BLaER1 treated with 17β-estradiol and CSF1 and Interleukin-3, amounts not matched to agents 10 nM and 100 nM (cell line): Measurements from ENCODE around the gene PRKCA.
A peak's percentile ranks its signal among the peaks of the same experiment; 100 is the strongest.
"Not testable (repeated sequence)": the region's sequence is repeated elsewhere in the genome, so short reads cannot be mapped to it uniquely, and the experiment has no call there.

Experiments
- H3K27ac ChIP-seq, 11 experiments: shearing (Covaris generic); formaldehyde crosslinking; 2 replicates each; pipeline ENCODE4 v1.8.1; 2022
- H3K27me3 ChIP-seq, 11 experiments: shearing (Covaris generic); formaldehyde crosslinking; 2 replicates each; pipeline ENCODE4 v1.8.1; 2022
- H3K36me3 ChIP-seq, 11 experiments: shearing (Covaris generic); formaldehyde crosslinking; 2 replicates each; pipeline ENCODE4 v1.8.1; 2022
- H3K4me1 ChIP-seq, 10 experiments: shearing (Covaris generic); formaldehyde crosslinking; 2 replicates each; pipeline ENCODE4 v1.8.1; 2022
- H3K4me2 ChIP-seq, 11 experiments: shearing (Covaris generic); formaldehyde crosslinking; 2 replicates each; pipeline ENCODE4 v1.8.1; 2022
- H3K4me3 ChIP-seq, 10 experiments: shearing (Covaris generic); formaldehyde crosslinking; 2 replicates each; pipeline ENCODE4 v1.8.1; 2022
- H3K9ac ChIP-seq, 11 experiments: shearing (Covaris generic); formaldehyde crosslinking; 2 replicates each; pipeline ENCODE4 v1.8.1; 2022
- H3K9me3 ChIP-seq, 11 experiments: shearing (Covaris generic); formaldehyde crosslinking; replicated peaks in 1 of 11; 2 replicates each; pipeline ENCODE4 v1.8.1; 2022
- H4K20me1 ChIP-seq, 11 experiments: shearing (Covaris generic); formaldehyde crosslinking; 2 replicates each; pipeline ENCODE4 v1.8.1; 2022
- Cebpa-rat ChIP-seq, 11 experiments: shearing (Covaris generic); IDR thresholded peaks; 2 replicates each; pipeline ENCODE4 v1.8.1; 2022

Gene PRKCA

GRCh38 chr17:66706851-66707450, 404.5 kb downstream of the PRKCA start:
- Histone ChIP-seq H4K20me1 (no peaks in the 10 kb centered on the region), H3K36me3 (peaks cover 0 to 63% (median 0%) of the 10 kb centered on the region in 11 experiments; a peak in 4 of 22 replicates), H3K27ac (no peak overlapping the region), H3K4me3 (no peak overlapping the region), H3K9ac (no peak overlapping the region), H3K4me2 (peak overlapping the region in 1 of 11 experiments; percentile 52; a peak in 1 of 22 replicates), H3K9me3 (no peaks in the 10 kb centered on the region), H3K27me3 (no peaks in the 10 kb centered on the region), H3K4me1 (peaks cover 4 to 32% (median 19%) of the 10 kb centered on the region in 10 experiments; a peak in 16 of 20 replicates)
- TF ChIP-seq Cebpa-rat (IDR thresholded peaks at IDR 0.05): no peak

DNA sequence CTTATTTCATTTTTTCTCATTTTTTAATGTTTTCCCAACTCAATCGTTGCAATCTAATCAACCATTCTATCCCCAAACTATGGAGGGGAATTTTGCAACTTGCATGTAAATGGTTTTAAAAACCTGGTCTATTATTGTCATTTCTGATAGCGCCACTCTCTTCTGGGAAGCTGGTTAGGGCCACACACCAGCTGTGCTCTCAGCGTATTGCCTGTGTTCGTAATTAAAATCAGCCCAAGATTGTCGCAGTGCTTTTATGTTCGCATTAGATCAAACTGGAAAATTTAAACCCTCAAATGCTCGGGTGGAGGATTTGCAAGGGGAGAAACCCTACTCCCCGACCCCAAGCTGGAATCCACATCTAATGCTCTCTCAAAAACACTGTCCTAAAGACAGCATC, 409.0 kb downstream of the PRKCA start:
- Histone ChIP-seq H3K36me3 (peaks cover 0 to 89% (median 0%) of the 10 kb centered on the region in 11 experiments; a peak in 4 of 22 replicates), H3K9ac (no peak overlapping the region), H3K27me3 (no peaks in the 10 kb centered on the region), H3K4me2 (peak overlapping the region in 2 of 11 experiments; percentile 3 to 10; a peak in 2 of 22 replicates), H3K4me3 (no peak overlapping the region), H3K4me1 (peaks cover 0 to 43% (median 12%) of the 10 kb centered on the region in 10 experiments; a peak in 11 of 20 replicates), H3K27ac (no peak overlapping the region), H3K9me3 (no peaks in the 10 kb centered on the region), H4K20me1 (peaks cover 0 to 26% (median 0%) of the 10 kb centered on the region in 11 experiments; a peak in 4 of 22 replicates)
- no peak for TF ChIP-seq Cebpa-rat (IDR thresholded peaks at IDR 0.05)

DNA sequence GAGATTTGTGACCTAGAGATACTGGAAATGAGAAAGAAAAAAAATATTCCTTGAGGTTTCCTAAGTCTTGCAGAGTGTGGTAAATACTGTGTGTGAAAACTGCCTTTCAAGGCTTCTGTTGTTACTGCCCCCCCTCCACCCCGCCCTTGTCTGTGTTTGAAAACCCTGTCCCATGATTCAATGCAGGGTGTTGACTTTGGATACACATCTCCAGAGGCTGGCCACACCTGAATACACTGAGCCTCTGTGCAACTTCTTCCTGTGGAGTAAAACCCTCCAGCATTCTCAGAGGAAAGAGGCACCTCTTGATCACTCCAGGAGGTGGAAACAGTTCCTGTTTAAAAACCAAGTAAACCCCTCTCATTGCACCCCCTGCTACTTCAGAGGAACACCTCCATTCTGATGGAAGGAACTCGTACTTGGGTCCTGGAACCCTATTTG, 409.5 kb downstream of the PRKCA start:
- Histone ChIP-seq H3K36me3 (peaks cover 0 to 90% (median 0%) of the 10 kb centered on the region in 11 experiments; a peak in 4 of 22 replicates), H3K9ac (no peak overlapping the region), H3K4me2 (peak overlapping the region in 2 of 11 experiments; percentile 3 to 19; a peak in 3 of 22 replicates), H4K20me1 (peaks cover 0 to 32% (median 0%) of the 10 kb centered on the region in 11 experiments; a peak in 4 of 22 replicates), H3K27me3 (no peaks in the 10 kb centered on the region), H3K4me3 (no peak overlapping the region), H3K27ac (no peak overlapping the region), H3K4me1 (peaks cover 0 to 44% (median 15%) of the 10 kb centered on the region in 10 experiments; a peak in 14 of 20 replicates), H3K9me3 (no peaks in the 10 kb centered on the region)
- no peak for TF ChIP-seq Cebpa-rat (IDR thresholded peaks at IDR 0.05)

GRCh38 chr17:66712453-66712852, 410.0 kb downstream of the PRKCA start:
- no peaks in the 10 kb centered on the region for H3K27me3 ChIP-seq
- H3K27ac ChIP-seq: no peak overlapping the region
- no peak overlapping the region for H3K9ac ChIP-seq
- H3K36me3 ChIP-seq: peaks cover 0 to 90% (median 0%) of the 10 kb centered on the region in 11 experiments; a peak in 4 of 22 replicates
- TF ChIP-seq Cebpa-rat (IDR thresholded peaks at IDR 0.05): no peak
- H3K4me2 ChIP-seq: peak overlapping the region in 1 of 11 experiments; percentile 3; a peak in 1 of 22 replicates
- H4K20me1 ChIP-seq: peaks cover 0 to 37% (median 0%) of the 10 kb centered on the region in 11 experiments; a peak in 4 of 22 replicates
- H3K4me1 ChIP-seq: peaks cover 0 to 50% (median 21%) of the 10 kb centered on the region in 10 experiments; a peak in 16 of 20 replicates
- no peak overlapping the region for H3K4me3 ChIP-seq
- no peaks in the 10 kb centered on the region for H3K9me3 ChIP-seq

GRCh38 chr17:66713021-66713532, 410.7 kb downstream of the PRKCA start:
- not testable (repeated sequence) for H3K27ac ChIP-seq, H3K9ac ChIP-seq, H3K4me3 ChIP-seq, H3K9me3 ChIP-seq, H3K27me3 ChIP-seq
- Histone ChIP-seq H3K4me2 (peak overlapping the region in 1 of 11 experiments; percentile 11; a peak in 1 of 22 replicates), H3K4me1 (peaks cover 0 to 56% (median 27%) of the 10 kb centered on the region in 10 experiments; a peak in 16 of 20 replicates), H4K20me1 (peaks cover 0 to 43% (median 0%) of the 10 kb centered on the region in 11 experiments; a peak in 4 of 22 replicates), H3K36me3 (peaks cover 0 to 90% (median 0%) of the 10 kb centered on the region in 11 experiments; a peak in 4 of 22 replicates)

- Histone ChIP-seq H3K9ac (no peak overlapping the region), H3K4me3 (no peak overlapping the region), H3K9me3 (no peaks in the 10 kb centered on the region), H4K20me1 (peaks cover 0 to 44% (median 0%) of the 10 kb centered on the region in 11 experiments; a peak in 4 of 22 replicates), H3K4me2 (peak overlapping the region in 2 of 11 experiments; percentile 8 to 11; a peak in 1 of 22 replicates), H3K27me3 (no peaks in the 10 kb centered on the region), H3K36me3 (peaks cover 0 to 93% (median 0%) of the 10 kb centered on the region in 11 experiments; a peak in 4 of 22 replicates), H3K4me1 (peaks cover 0 to 57% (median 29%) of the 10 kb centered on the region in 10 experiments; a peak in 16 of 20 replicates), H3K27ac (no peak overlapping the region)
- TF ChIP-seq Cebpa-rat (IDR thresholded peaks at IDR 0.05): no peak
Observed at GRCh38 chr17:66713533-66714042, 411.2 kb downstream of the PRKCA start.

DNA sequence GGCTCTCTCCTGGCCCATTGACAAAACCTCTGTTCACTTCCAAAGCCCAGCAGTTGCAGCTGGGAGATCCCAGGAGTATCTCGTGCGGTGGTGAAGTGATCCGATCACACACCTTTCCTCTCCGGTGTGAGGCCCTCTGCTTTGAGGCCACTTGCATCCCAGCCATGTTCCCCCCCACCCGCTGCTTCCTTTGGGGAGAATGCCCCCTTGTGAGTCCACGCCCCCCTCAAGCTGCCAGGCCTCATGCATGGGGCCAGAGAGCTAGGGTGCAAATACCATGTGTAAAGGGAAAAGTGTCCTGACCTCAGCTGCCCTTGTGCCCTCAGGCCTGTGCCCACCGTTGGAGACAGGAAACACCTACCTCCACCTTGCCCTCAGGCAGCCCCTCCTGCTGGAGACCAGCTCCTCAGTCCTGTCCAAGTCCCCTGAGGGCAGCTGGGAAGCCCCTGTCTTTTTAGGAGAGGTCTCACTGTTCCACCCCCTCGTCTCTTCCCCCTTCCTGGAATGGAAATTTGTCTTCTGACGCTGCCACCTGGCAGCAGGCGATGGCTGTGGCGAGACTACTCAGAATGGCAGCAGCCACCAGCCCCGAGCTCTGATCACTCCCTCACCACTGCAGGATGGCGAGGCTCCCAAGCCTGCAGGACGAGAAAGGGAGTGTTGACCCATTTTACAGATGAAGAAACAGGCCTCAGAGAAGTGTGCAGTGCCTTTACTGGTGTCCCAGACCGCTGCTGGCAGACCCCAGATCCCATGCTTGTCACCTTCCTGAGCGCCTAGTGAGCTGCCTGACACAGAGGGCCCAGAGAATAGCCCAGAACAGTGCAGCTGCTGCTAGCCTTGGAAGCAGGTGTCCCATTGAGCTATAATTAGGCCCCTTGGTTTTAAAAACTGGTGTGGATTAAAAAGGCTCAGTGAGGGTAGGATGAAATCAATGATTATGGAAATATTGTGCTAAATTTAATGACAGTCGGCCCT, 411.9 kb downstream of the PRKCA start:
- Histone ChIP-seq H3K4me1 (peaks cover 0 to 57% (median 29%) of the 10 kb centered on the region in 10 experiments; a peak in 16 of 20 replicates), H3K9ac (no peak overlapping the region), H3K4me3 (no peak overlapping the region), H3K4me2 (peak overlapping the region in 1 of 11 experiments; percentile 8; a peak in 1 of 22 replicates), H4K20me1 (peaks cover 0 to 44% (median 0%) of the 10 kb centered on the region in 11 experiments; a peak in 4 of 22 replicates), H3K27ac (no peak overlapping the region), H3K27me3 (no peaks in the 10 kb centered on the region), H3K9me3 (no peaks in the 10 kb centered on the region), H3K36me3 (peaks cover 0 to 94% (median 0%) of the 10 kb centered on the region in 11 experiments; a peak in 4 of 22 replicates)
- TF ChIP-seq Cebpa-rat (IDR thresholded peaks at IDR 0.05): no peak

- TF ChIP-seq Cebpa-rat (IDR thresholded peaks at IDR 0.05): no peak
- no peaks in the 10 kb centered on the region for H3K27me3 ChIP-seq
- H3K9ac ChIP-seq: no peak overlapping the region
- no peak overlapping the region for H3K4me3 ChIP-seq
- H3K36me3 ChIP-seq: peaks cover 0 to 91% (median 0%) of the 10 kb centered on the region in 11 experiments; a peak in 4 of 22 replicates
- H3K4me2 ChIP-seq: no peak overlapping the region; a peak in 1 of 22 replicates
- H3K4me1 ChIP-seq: peaks cover 0 to 57% (median 29%) of the 10 kb centered on the region in 10 experiments; a peak in 16 of 20 replicates
- no peaks in the 10 kb centered on the region for H3K9me3 ChIP-seq
- H4K20me1 ChIP-seq: peaks cover 0 to 48% (median 0%) of the 10 kb centered on the region in 11 experiments; a peak in 4 of 22 replicates
- no peak overlapping the region for H3K27ac ChIP-seq
Observed at GRCh38 chr17:66715076-66715675, 412.8 kb downstream of the PRKCA start.
